SH-SY5Y (cell line): ENCODE results near the gene NAA35.

ENCODE experiments used
- GATA2 ChIP-seq: IDR thresholded peaks from 2 replicates; pipeline ENCODE4 v1.6.1; 2011; ENCODE audit warnings: mild to moderate bottlenecking, low read depth, low read length
- GATA3 ChIP-seq: IDR thresholded peaks from 2 replicates; pipeline ENCODE4 v1.6.1; 2011; ENCODE audit warnings: low read depth, mild to moderate bottlenecking, low read length, moderate library complexity

DNA sequence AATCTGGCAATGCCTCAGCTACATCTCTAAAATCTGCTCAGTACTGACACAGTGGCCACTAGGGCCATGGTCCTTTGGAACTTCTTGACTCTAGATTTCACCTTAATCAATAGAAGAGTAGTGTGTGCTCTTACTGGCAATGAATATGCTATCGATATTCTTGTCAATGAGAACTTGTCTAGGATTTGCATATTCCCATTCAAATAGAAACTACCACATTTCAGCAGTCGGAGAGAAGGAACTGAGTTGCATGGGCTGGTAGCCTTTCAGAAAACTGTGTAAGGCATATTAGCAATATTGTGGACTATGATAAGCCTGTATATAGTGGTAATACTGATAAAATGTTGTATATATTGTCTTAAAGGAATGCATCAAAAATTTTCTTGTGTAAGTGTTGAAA, 45.3 kb upstream of the NAA35 start:
- TF ChIP-seq GATA2, result no peak
- TF ChIP-seq GATA3, result no peak
